Epithelial cell of prostate (primary cell): ENCODE results near the gene RMND1.
"Not testable (repeated sequence)": the region's sequence is repeated elsewhere in the genome, so short reads cannot be mapped to it uniquely, and the experiment has no call there.

ENCODE experiments used
- DNase-seq: peaks from one replicate; pipeline ENCODE4 v3.0.0-alpha.2; 2011; ENCODE audit warnings: low read depth, low spot score
- H3K27ac ChIP-seq: fragments of 450-650 bp; 2 replicates; pipeline ENCODE4 v1.5.1; 2017; ENCODE audit warnings: mild to moderate bottlenecking

Gene RMND1

DNA sequence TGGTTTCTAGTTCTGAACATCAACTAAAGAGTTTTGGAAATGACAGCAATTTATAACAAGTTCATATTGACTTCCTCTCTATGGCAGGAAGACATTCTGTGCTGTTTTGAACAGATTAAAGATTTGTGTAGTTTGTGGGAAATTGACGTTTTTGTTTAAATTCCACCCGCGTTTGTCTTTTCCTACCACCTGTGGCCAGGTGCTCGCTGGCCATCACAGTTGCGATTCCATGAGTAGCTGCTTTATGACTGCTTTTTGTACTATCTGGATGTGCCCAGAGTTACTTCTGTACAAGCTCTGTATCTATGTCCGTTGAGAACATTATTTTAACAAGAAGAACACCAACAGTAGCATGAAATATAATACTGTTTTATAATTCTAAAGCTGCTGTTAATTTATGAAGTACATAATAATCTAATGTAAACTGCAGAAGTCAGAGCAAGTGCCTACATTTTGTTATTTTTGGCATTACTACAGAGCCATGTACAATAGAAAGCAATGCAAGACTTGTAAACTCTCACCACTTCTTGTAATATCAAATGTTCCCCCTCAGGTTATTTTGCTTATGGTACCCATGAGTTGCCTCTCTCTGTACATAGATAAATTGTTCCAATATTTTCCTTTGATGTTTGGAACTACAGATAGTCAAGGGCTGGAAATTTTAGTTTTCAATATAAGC, 94.0 kb downstream of the RMND1 start:
- no peak for DNase-seq
- H3K27ac ChIP-seq: no peak overlapping the region

DNA sequence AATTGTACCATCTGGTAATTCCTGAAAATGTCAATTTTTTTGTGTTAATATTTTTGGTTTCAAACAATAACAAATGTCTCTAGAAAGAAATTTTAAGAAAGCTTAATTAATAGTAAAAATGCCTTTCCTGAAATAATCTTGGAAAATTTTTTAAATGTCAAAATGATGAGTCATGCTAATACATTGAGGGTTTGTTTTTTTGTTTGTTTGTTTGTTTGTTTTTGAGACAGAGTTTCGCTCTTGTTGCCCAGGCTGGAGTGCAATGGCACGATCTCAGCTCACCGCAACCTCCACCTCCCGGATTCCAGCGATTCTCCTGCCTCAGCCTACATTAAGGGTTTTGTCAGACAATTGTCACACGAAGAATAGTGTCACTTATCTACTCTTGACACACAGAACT, 94.9 kb downstream of the RMND1 start:
- H3K27ac ChIP-seq: not testable (repeated sequence)

More for the DNA sequence above, 94.9 kb downstream of the RMND1 start:
- DNase-seq: not testable (repeated sequence)
